CMK (cell line): Measurements from ENCODE around the gene GLYR1.
A peak's percentile ranks its signal among the peaks of the same experiment; 100 is the strongest.

ENCODE experiments used
- DNase-seq: peaks from one replicate; pipeline ENCODE4 v3.0.0-alpha.2; 2010; ENCODE audit warnings: low read depth

GLYR1 gene

DNA sequence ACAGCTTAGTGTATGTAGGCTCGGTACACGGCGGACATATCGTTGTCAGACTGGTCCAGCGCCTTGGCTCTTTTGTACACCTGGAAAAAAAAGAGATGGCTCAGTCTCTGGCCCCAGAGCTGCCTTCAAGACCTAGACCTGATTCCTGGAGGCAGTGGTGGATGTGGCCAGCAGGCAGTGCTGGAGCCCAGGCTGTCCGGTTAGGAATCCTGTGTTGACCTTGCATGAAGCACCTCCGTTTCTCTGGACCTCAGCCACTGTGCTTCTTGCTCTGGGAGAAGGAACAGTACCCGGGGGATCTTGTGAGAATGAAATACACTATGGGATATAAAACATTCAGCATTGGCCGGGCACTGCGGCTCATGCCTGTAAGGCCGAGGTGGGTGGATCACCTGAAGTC, 41.9 kb downstream of the GLYR1 start:
- no peak for DNase-seq

GRCh38 chr16:4803898-4804762, 43.0 kb downstream of the GLYR1 start:
- no peak for DNase-seq

DNA sequence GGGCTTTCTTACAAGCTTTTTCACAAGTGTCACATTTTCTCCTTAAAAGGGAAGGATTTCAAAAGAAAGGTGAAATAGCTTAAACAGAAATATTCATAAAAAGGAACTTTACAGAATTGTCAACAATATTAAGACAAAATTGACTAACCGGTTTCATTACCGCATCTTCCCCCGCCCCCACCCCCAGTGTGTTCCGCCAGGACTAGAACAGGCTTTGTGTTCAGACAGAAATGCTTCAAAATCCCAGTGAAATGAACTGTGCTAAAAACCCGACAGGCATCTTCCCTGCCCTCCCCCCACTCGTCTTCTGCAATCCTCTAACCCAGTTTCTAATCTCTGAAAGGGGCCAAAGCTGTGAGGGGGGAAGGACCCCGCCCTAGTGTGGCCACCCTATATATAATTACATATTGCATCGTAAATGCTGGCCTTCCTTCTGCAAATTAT, 43.7 kb downstream of the GLYR1 start:
- DNase-seq, result no peak

- peak; percentile 61 for DNase-seq
These were observed 44.3 kb downstream of the GLYR1 start for GRCh38 chr16:4802659-4803287.

DNA sequence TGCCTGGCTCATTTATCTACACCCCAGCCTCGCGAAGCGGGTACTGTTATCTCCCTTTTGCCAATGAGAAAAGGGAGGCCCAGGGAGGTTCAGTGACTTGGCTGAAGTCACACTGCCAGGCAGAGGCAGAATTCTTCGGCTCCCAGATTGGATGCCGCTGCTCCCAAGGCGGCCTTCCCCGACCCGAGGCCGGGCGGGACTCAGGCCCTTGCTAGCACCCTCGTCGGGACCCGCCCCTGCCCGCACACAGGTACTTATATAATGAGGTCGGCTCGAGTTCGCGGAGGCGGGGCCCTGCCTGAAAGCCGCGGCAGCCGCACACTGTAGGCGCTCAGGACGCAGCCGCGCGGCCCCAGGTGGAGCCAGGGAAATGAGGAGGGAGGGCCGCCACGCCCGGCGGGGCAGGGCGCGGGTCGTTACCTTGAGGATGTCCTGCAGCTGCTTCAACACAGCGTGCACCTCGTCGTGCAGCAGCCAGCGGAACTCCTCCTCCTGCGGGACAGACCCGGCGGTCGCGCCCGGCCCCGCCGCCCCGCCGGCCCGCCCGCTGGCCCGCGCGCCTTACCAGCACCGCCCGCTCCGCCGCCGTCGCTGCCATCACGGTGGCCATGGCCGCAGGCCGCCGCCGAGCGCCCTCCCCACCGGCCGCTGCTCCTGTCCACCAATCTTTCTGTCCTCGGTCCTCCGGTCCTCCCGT, 45.0 kb downstream of the GLYR1 start, which contains the start of gene ROGDI:
ROGDI (minus strand) TSS at position 672 of the 697 bp plus-strand sequence; CDS start at position 610, 62 bp downstream.
- no peak for DNase-seq

DNA sequence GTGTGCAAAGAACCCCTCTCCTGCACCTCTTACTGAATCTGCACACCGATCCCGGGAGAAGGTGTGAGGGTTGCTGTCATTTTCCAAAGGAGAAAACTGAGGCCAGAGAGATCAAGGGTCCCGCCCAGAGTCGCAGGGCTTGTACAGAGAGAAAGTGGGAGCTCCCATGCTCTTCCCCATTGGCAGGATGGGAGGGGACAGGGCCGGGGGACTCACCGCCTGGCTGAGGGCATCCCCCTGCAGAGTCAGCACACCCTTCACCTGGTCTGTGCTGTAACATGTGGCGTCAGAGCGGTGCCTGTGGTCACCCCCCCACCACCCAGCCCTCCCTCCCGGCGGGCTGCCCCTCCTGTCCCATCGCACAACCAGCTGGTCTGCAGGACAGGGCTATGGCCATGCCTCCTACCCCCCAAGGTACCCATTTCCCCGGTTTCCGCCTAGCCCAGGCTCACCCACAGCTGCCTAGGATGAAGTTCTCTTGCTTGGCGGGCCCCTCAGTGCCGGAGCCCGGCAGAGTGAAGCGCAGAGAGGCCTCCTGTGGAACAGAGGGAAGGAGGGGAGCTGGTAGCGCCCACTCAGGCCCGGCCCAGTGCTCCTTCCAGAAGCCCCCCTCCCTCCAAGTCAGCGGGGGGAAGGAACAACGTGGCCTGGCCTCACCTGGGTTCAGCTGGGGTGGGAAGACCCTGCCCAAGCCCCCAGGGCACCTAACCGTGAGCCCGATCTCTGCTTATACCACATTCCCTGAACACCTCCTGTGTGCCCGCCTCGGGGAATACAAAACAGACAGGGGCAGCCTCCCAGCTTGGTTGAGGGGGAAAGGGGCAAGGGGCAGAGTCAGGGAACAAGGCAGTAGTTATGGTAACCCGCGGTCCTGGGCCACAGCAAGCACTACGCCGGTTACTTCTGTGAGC, 45.8 kb downstream of the GLYR1 start:
- no peak for DNase-seq

DNA sequence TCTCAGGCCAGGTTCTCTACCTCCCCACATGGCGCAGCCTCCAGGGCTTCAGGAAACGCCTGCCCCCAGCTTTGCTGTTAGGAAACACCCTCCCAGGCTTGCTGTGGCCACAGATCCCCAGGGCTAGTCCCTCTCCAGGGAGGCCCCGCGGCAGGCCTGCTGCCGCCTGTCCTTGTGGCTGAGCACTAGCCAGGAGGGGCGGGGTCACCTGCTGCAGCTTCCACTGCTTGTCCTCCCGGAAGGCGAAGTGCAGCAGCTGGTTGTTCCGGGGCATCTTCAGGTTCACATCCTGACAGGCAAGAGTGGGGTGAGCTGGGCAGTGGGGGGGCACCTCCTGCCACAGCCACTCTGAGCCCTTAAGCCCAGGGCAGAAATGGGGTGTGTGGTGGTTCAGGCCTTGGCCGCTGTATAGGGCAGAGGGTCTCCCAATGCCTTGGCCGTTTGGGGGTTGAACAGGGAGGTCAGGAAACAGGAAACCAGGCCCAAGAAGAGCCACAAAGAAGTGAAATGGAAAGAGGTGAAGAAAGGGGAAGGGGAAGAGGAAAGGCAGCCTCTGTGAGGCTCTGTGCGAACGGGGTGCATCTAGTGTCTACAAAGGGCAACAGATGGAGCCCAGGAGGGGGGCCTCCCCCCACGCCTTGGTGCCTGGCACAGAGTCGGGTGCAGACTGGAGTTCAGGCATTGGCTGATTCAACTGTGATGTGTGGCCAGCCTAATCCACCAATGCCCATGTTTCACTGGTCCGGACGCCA, 46.6 kb downstream of the GLYR1 start:
- DNase-seq, result peak; percentile 74

DNA sequence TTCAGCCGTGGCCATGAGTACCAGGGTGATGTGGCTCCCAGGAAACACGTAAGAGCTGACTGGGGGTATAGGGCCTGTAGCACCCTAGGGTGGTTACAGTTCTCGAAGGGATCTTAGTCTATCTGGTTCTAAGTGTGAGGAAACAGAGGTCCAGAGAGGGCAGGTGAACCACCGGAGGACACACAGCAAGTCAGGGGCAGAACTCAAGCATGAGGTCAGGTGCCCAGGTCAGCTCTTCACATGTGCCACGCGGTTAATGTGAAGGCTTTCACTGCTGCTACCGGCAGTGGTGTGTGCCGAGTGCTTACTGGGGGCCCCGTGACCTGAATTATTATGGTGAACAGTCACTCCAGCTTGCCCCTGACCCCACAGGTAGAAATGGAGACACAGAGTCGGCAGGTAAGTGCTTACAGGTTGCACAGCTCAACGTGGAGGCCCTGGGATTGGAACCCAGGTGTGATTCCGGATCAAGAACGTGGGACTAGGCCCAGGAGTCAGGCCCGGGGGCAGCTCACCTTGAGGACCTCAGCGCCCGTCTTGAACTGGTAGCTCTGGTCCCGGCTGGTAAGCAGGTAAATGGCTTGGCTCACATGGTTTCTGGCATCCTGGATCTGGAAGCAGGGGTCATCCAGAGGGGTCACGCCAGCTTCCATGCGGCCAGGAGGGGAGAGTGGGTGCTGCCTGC, 47.8 kb downstream of the GLYR1 start:
- DNase-seq, result no peak

GRCh38 chr16:4798456-4798855, 48.6 kb downstream of the GLYR1 start:
- DNase-seq, result no peak

DNA sequence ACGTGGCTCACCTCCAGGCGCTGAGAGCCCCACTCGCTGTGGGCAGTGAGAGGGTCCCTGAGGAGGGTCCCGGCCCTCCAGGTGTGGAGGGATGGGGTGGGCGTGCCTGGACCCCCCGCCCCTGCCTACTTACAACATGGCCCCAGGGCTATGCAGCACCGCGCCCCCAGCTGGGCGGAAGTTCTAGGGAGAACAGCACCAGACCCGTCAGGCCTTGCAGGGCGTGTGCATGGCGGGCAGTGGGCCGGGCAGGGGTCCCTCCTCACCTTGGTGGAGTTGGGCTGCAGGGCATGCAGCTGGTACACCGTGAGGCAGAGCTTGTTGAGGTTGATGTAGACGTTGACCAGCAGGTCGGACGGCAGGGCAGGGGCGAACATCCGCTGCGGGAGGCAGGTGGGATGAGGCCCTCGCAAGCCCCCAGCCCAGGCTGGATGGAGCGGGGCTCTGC, 49.3 kb downstream of the GLYR1 start:
- no peak for DNase-seq

DNA sequence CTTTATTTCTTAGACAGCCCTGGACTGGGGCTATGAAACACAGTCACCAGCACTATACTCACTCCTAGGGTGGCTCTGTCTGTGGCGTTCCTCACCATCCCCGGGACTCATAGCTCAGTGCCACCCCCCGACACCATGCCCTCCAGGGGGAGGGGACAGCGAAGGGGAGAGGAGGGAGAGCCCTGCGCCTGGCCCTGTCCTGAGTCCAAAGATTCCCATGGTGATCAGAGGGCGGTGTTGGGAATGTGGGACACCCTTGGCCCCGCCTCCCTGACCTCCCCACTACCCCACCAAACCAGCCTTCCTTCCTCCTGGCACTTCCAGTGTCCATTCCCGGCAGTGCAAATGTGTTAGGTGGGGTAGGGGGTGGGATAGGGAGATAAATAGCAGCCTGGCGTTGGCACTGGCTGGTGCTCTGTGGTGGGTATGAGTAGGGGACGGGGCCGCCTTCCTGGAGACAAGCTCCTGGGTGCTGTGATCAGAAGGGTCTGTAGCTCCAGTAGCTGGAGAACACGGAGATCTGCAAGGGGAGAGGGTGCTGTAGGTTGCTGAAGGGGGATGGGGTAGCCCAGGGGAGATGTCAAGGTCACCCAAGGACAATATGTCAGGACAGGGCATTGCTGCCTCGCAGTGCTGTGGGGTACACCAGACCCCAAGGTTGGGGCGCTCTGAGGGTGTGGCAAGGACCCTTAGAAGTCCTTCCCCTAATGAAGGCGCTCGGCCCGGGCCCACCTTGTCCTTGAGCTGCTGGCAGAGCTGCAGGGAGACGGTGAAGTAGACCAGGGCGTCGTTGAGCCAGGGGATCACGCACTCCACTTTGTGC, 49.9 kb downstream of the GLYR1 start:
- no peak for DNase-seq

- no peak for DNase-seq
These were observed 51.1 kb downstream of the GLYR1 start for GRCh38 chr16:4795828-4796572.

- no peak for DNase-seq
These were observed 51.8 kb downstream of the GLYR1 start, which contains the start of gene SMIM22 for GRCh38 chr16:4795181-4795827. Gene SMIM22, plus strand, starts transcription at chr16:4795369. Its CDS starts 366 bp downstream, at chr16:4795735.

DNA sequence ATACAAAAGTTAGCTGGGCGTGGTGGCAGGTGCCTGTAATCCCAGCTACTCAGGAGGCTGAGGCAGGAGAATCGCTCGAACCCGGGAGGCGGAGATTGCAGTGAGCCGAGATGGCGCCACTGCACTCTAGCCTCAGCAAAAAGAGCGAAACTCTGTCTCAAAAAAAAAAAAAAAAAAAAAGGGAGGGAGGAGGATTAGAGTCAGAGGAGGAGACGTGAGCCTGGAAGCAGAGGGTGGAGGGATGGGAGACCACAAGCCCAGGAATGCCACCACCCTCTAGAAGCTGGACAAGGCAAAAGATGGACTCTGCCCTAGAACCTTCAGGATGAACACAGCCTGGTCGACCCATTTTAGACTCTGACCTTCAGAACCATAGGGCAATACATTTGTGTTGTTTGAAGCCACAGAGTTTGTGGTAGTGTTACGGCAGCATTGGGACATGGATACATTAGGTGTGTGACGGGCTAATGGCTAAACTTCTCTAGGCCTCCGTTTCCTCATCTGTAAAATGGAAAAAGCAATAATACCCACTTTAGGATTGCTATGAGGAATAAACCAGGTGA, 54.1 kb downstream of the GLYR1 start:
- no peak for DNase-seq

DNA sequence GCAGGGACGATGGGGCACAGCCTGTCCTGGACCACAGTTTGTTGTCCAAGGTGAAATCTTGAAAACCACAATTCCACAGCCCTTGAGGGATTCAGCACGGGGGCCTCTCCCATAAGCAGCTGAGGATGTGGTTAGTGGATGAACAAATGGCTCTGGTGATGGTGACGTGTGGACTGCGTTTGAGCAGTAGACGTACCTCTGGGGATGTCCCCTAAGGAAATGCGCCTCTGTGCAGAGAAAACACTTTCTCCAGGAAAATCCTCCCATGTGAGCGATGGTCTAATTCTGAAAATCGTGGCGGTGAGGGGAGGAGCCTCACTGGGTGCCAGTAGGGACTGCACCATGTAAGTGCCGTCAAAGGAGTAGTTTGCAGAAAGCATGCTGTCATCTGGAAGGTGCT, 56.2 kb downstream of the GLYR1 start:
- no peak for DNase-seq

DNA sequence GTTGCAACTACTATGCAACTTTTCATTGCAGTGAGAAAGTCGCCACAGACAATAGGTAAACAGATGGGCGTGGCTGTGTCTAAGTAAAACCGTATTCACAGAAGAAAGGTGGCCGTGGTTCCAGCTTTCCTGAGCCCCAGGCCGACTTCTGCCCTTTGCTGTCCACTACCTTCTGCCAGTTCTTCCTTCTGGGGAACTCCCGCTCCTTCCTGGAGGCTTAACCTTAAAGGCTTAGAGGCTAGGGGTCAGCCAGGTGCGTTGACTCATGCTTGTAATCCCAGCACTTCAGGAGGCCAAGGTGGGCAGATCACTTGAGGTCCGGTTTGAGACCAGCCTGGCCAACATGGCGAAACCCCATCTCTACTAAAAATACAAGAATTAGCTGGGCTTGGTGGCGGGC, 56.8 kb downstream of the GLYR1 start:
- no peak for DNase-seq

GRCh38 chr16:4788910-4789309, 58.2 kb downstream of the GLYR1 start:
- DNase-seq, result no peak

DNA sequence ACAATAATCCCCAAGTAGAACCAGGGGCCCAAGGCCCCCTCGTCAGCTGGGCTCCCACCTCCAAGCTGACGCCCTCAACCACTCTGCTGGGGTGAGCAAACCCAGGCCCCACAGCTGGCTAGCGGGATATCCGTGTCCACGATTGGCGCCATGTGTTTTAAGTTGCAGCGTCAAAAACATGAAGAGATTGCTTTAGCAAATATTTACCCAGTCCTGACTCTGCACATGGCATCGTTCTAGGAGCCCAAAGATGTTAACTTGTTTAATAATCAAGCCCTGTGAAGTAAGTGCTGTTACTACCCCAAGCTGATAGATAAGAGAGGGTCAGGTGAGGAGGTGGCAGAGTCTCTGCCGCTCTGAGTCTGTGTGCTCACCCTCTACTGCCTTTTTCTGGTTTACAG, 58.6 kb downstream of the GLYR1 start:
- DNase-seq, result no peak
